ENCODE results near the gene GPR137B. TPM values are rescaled to one million over a fixed set of nuclear protein-coding genes. Genes with fewer than 3 reads are reported as not detected.

GPR137B gene
- polyA plus RNA-seq, 1 experiment: 15.7 TPM

- CTCF ChIA-PET: no interaction called here
- DNase-seq (ENCODE audit: low read depth, low spot score): no peak
- TF ChIP-seq CTCF (IDR thresholded peaks at IDR 0.05; ENCODE audit: low read depth, low read length): no peak
- no peak overlapping the region for H3K27ac ChIP-seq (ENCODE audit: low read depth, low read length)
- no peak overlapping the region for H3K4me3 ChIP-seq (ENCODE audit: low read depth, low read length)
- H3K9me3 ChIP-seq (ENCODE audit: control insufficient read depth, insufficient read depth, low read length): peaks cover 30% of the 10 kb centered on the region
- H3K27me3 ChIP-seq (ENCODE audit: control insufficient read depth, insufficient read depth, low read length): no peaks in the 10 kb centered on the region
- POLR2A ChIA-PET: no interaction called here
Observed at GRCh38 chr1:236164273-236164672, 21.9 kb downstream of the GPR137B start.

GRCh38 chr1:236165238-236165981 is 23.1 kb downstream of the GPR137B start:
- Histone ChIP-seq H3K4me3 (ENCODE audit: low read depth, low read length) (no peak overlapping the region), H3K27me3 (ENCODE audit: control insufficient read depth, insufficient read depth, low read length) (no peaks in the 10 kb centered on the region), H3K27ac (ENCODE audit: low read depth, low read length) (no peak overlapping the region), H3K9me3 (ENCODE audit: control insufficient read depth, insufficient read depth, low read length) (peaks cover 25% of the 10 kb centered on the region)
- CTCF ChIA-PET: no interaction called here
- POLR2A ChIA-PET: no interaction called here
- TF ChIP-seq CTCF (IDR thresholded peaks at IDR 0.05; ENCODE audit: low read depth, low read length): no peak
- DNase-seq (ENCODE audit: low read depth, low spot score): no peak

GRCh38 chr1:236166041-236166440 is 23.7 kb downstream of the GPR137B start:
- no peak for DNase-seq (ENCODE audit: low read depth, low spot score)
- CTCF ChIA-PET: no interaction called here
- no peak for TF ChIP-seq CTCF (IDR thresholded peaks at IDR 0.05; ENCODE audit: low read depth, low read length)
- POLR2A ChIA-PET: no interaction called here
- no peaks in the 10 kb centered on the region for H3K27me3 ChIP-seq (ENCODE audit: control insufficient read depth, insufficient read depth, low read length)
- H3K9me3 ChIP-seq (ENCODE audit: control insufficient read depth, insufficient read depth, low read length): peaks cover 19% of the 10 kb centered on the region
- H3K4me3 ChIP-seq (ENCODE audit: low read depth, low read length): no peak overlapping the region
- no peak overlapping the region for H3K27ac ChIP-seq (ENCODE audit: low read depth, low read length)

- CTCF ChIA-PET: no interaction called here
- POLR2A ChIA-PET: no interaction called here
- TF ChIP-seq CTCF (IDR thresholded peaks at IDR 0.05; ENCODE audit: low read depth, low read length): no peak
- no peak for DNase-seq (ENCODE audit: low read depth, low spot score)
- Histone ChIP-seq H3K9me3 (ENCODE audit: control insufficient read depth, insufficient read depth, low read length) (peaks cover 12% of the 10 kb centered on the region), H3K27ac (ENCODE audit: low read depth, low read length) (no peak overlapping the region), H3K4me3 (ENCODE audit: low read depth, low read length) (no peak overlapping the region), H3K27me3 (ENCODE audit: control insufficient read depth, insufficient read depth, low read length) (no peaks in the 10 kb centered on the region)
Observed at GRCh38 chr1:236167154-236167553, 24.8 kb downstream of the GPR137B start.

GRCh38 chr1:236167578-236167977 is 25.2 kb downstream of the GPR137B start:
- no peak overlapping the region for H3K27ac ChIP-seq (ENCODE audit: low read depth, low read length)
- no peak for DNase-seq (ENCODE audit: low read depth, low spot score)
- no peaks in the 10 kb centered on the region for H3K27me3 ChIP-seq (ENCODE audit: control insufficient read depth, insufficient read depth, low read length)
- TF ChIP-seq CTCF (IDR thresholded peaks at IDR 0.05; ENCODE audit: low read depth, low read length): no peak
- H3K4me3 ChIP-seq (ENCODE audit: low read depth, low read length): no peak overlapping the region
- CTCF ChIA-PET: no interaction called here
- POLR2A ChIA-PET: interaction anchor here (0.6 kb wide), 1 partner anchor 25 kb away, joined by 3 read pairs; no protein-coding TSS in a partner anchor
- H3K9me3 ChIP-seq (ENCODE audit: control insufficient read depth, insufficient read depth, low read length): peaks cover 8% of the 10 kb centered on the region
